HUDEP-2 (cell line): ENCODE results near the gene SKI.
A peak's percentile ranks its signal among the peaks of the same experiment; 100 is the strongest.
"Not testable (repeated sequence)": the region's sequence is repeated elsewhere in the genome, so short reads cannot be mapped to it uniquely, and the experiment has no call there.

Source experiments
- DNase-seq, 76 experiments: peaks; one replicate each; lab custom pipeline; 2025; ENCODE audit not compliant: unreplicated experiment in 76 of 76; lab: John Stamatoyannopoulos, UW

Gene SKI

GRCh38 chr1:2288816-2289536, 60.9 kb downstream of the SKI start:
- DNase-seq, result no peak

DNA sequence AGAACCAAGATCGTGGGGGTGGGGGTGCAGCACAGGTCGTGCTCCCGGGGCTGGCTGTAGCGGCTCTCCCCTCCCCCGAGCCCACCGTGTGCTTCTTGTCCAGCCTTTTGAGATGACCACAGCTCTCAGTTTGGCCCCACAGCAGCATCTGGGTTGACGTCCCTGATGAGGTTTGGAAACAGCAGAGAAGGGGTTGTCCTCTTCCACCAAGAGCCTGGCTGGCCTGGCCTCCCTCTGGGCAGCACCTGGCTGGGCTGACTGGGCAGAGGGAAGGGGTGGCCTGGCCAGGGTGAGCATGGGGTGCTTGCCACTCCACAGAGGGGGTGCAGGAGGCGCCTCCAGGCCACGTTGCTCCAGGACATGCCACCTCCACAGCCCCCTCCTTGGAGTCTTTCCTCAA, 61.5 kb downstream of the SKI start:
- no peak for DNase-seq

- DNase-seq, result peak in 64 of 76 experiments; percentile 6 to 79 (median 48)
Measured at GRCh38 chr1:2290171-2290578, 62.1 kb downstream of the SKI start.

DNA sequence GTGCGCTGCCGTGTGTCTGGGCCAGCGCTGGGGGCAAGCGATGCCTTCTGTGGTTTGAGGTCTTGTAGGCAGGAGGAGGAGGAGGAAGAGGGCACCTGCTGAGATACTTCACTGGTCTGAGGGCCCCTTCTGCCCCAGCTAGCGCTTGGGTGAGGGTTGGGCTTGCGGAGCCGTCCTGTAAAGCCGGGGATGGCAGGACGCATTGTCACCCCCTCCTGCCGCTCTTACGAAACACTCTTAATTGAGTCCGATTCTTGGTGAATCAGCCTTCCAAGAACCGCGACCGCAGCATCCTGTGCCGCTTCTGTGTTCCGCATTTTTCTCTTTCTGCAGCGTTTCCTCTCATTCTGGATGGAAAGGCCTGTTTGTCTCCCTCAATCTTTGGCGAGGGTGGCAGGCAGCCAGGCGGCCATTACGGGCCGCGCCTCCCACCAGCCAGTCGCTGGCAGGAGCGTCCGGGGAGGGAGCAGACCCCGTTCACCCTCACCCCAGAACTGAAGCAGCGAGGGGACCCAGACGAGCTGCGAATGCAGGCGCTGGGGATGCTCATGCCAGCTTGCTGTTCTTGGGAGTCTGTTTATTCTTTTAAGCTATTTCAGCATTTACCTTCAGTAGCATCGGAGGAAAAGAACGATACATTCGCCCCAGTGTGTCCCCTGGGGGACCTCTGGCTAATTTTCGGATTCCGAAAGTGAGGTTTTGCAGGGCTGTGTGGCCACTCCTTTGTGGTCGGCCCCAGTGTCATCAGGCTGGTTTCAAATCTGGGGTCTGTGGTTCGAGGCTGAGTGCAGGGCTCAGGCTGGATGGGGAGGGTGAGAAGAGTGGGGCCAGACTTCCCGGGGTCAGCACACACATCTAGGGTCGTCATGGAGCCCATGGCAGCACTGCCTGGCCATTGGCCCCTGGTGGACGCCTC, 62.7 kb downstream of the SKI start:
- peak in 69 of 76 experiments; percentile 19 to 82 (median 56) for DNase-seq

DNA sequence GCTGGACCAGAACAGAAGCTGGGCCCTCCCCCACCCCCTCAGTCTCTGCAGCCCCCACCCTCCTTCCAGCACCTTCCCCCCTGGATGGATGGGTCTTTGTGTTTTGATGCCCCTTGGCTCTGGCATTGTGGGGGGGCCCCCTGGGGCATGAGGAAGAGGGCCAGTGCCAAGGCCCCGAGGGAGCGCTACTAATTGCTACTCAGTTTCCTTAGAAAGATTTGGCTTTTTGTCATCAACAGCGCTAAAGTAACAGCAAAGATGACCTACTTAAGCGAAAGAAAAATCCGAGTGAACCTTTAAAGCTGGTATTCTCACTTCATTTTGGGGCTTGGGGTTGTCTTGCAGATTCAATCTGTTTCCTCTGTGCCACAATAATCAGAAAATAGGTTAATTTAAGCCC, 63.5 kb downstream of the SKI start:
- no peak for DNase-seq

- no peak for DNase-seq
Measured at GRCh38 chr1:2292725-2293450, 64.8 kb downstream of the SKI start.

DNA sequence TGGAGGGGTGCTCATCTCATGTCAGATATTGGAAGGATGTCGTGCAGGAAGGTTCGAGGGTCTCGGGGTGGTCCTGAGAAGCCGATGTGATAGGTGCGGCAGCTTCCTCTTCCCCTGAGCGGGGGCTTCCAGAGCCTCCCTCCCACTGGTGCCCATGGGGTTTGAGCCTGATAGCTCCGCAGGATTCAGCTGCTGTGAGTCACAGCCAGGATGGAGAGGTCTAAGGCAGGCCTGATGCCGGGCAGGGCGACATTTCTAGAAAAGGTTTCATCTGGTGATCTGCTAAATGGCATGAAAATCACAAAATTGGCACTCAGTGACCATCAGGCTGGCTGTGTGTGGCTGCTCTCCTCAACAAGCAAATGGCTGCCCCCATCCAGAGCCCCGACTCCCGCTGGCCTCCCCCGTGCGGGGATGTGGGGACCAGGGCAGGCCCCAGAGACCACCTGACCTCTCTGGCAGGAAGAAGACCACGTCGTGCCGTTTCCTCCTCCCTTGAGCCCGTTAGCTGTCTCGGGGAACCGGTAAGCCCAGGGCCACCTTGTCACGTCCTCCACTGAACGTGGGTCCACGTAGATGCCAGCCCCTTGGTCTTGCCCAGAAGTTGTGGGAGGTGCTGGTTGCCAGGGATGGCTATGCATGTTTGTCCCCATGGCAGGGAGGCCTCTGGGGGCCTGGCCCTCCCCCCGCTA, 66.1 kb downstream of the SKI start:
- DNase-seq, result no peak

- DNase-seq, result peak in 7 of 76 experiments; percentile 6 to 33 (median 14)
Measured at GRCh38 chr1:2294725-2295078, 66.6 kb downstream of the SKI start.

DNA sequence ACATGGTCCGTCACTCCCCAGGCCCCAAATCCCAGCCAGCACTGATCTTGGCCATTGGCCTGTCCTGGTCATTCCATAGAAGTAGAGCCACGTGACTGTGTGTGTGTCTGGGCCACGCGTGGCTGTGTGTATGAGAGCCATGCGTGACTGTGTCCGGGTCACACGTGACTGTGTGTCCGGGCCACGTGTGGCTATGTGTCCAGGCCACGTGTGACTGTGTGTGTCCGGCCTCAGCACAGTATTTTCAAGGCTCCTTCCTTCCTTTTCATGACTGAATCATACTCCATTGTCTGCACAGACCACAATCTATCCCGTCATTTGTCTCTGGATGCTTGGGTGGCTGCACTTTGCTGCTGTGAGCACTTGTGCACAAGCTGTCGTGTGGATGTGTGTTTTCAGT, 67.4 kb downstream of the SKI start:
- no peak for DNase-seq

GRCh38 chr1:2296211-2296610, 68.1 kb downstream of the SKI start:
- not testable (repeated sequence) for DNase-seq

GRCh38 chr1:2296614-2297013, 68.5 kb downstream of the SKI start:
- DNase-seq, result no peak

DNA sequence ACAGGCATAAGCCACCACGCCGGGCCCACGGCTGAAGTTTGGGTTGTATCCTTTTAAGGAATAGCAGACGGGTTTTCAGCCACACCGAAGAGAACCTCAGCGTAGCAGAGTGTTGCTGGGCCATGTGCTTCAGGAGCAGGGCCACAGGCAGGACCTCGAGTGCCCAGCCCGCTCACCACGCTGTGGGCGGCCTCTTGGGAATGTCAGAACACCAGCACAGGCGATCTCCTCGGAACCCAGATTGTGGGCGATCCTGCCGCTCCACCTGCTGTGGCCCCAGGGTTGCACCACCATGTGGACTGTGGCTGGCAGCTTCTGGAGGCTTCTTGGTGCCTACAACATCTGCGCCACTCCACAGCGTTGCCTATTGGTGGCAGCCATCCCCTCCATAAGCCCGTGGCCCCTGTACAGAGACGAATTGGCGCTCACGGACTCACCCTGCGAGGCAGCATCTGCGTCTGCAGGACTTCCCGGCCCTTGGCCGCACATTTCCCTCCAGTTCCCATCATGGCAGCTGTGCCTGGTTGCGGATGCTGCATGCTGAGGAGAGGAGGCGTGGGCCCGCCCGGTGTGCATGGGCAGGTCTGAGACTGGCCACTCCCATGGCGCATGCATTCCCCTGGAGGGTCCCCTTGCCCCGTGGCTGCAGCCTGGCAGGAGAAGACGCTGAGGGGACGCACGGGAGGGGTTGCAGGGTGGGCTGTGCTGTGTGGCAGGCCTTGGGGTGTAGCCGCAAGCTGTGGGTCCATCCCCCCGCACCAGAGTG, 69.3 kb downstream of the SKI start:
- no peak for DNase-seq

DNA sequence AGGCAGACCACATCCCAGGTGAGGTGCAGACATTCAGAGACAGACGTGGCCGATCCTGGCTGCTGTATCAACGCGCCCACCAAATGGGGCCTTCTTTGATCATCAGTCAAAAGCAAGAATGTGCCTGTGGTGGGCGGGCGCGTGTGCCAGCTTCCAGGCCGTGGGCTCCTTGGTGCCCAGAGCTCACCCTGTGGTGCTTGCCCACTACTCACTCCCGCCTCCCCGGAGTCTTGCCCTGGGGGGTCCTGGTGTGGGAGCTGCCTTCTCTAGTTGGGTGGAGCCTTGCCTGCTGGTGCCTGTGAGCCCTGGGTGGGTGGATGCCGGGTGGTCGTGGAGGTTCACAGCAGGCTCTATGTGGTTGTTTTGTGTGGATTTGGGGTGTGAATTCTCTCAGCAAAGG, 70.6 kb downstream of the SKI start:
- DNase-seq, result no peak

DNA sequence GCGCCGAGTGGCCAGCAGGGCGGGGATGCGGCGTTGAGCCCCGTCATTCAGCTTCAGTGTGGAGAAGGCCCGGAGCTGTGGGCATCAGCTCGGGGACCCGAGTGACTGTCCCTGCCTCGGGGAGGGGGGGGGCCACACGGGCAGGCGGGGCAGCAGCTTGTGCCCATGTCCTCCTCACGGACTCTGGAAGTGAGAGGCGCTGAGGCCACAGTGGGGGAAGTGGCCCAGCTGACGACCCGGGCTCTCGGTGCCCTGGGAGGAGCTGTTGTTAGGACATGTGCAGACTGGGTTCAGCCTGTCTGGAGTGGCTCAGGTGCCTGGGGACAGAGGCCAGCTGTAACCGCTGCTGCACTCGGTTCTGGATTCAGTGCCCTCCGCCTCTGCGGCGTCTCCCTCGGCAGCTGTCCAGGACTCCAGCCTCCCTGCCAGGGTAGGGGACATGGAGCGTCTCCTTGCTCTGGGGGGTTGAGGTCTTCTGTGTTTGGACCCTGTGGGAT, 71.1 kb downstream of the SKI start:
- DNase-seq, result no peak

- DNase-seq, result peak in 45 of 76 experiments; percentile 4 to 69 (median 35)
Measured at GRCh38 chr1:2300004-2300771, 72.1 kb downstream of the SKI start.

GRCh38 chr1:2300851-2301606, 72.9 kb downstream of the SKI start:
- peak in 54 of 76 experiments; percentile 7 to 72 (median 43) for DNase-seq

DNA sequence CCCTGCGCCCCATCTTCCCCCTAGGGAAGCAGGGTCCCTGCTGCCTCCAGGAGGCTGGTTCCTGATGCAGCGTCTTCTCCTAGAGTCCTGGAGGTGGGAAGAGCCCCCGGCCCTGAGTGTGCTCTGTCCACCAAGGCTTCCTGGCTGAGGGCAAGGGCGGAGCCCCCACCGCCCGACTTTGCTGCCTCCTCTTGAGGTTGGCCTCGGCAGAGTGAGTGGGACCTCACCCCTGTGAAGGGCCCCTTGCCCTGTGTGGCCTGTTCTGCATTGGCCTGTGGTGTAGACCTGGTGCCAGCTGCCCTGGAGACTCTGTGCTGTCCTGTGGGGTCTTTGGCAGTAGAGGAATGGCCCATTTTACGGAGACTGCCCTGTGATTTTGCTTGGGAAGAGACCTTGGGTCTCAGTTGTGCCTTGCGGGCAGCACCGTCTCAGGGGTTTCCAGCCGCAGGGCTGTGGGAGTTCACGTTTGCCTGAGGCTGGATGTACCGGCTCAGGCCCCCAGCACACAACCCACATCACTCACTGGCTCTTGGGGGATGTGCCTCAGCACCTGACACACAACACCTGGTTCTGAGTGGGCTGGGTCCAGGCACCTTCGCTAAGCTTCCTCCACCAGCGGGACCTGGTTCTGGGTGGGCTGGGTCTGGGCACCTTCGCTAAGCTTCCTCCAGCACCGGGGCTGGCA, 73.6 kb downstream of the SKI start:
- no peak for DNase-seq
